Measurements from ENCODE around the gene CMTM8. TPM values are rescaled to one million over a fixed set of nuclear protein-coding genes. Genes with fewer than 3 reads are reported as not detected.

CMTM8 gene
- total and polyA plus RNA-seq, 10 of the 15 experiments (the other 5 are each of a cell fraction or from before 2014, with no cell fraction given) = 0.11 to 0.23 TPM; not detected in 8

- no peak for TF ChIP-seq ZBTB33 (IDR thresholded peaks at IDR 0.05)
- no peak for TF ChIP-seq KDM1A (IDR thresholded peaks at IDR 0.05; ENCODE audit: borderline replicate concordance)
These were observed 82.8 kb downstream of the CMTM8 start (continued) for GRCh38 chr3:32321095-32321790.

- Histone ChIP-seq H3K9ac (ENCODE audit: control insufficient read depth, insufficient read depth, low read length) (no peak overlapping the region), H3K4me2 (ENCODE audit: control insufficient read depth, insufficient read depth) (no peak overlapping the region), H3K4me3 (no peak overlapping the region), H4K20me1 (ENCODE audit: control insufficient read depth, insufficient read depth) (no peaks in the 10 kb centered on the region; the same call in 1 of the 2 replicates), H3K36me3 (ENCODE audit: control insufficient read depth in 2 of 2, insufficient read depth in 2 of 2, low read length in 1 of 2) (no peaks in the 10 kb centered on the region), H3K9me3 (replicated peaks; ENCODE audit: control insufficient read depth, insufficient read depth, low read length) (no peaks in the 10 kb centered on the region), H3K4me1 (ENCODE audit: control insufficient read depth, insufficient read depth, low read length) (no peaks in the 10 kb centered on the region), H2AFZ (ENCODE audit: control insufficient read depth, low read depth, low read length) (no peak overlapping the region), H3K27me3 (replicated peaks in 1 of 2; ENCODE audit: control insufficient read depth in 2 of 2, insufficient read depth in 2 of 2, low read length in 1 of 2) (no peaks in the 10 kb centered on the region; a peak in 1 of 4 replicates), H3K79me2 (ENCODE audit: control insufficient read depth, insufficient read depth, low read length) (no peaks in the 10 kb centered on the region), H3K27ac (ENCODE audit: control insufficient read depth, insufficient read depth) (no peak overlapping the region)
- CTCF ChIA-PET = interaction anchor here (1.0 kb wide), 1 partner anchor 52 kb away, joined by 3 read pairs; no protein-coding TSS in a partner anchor
- no peak for DNase-seq (ENCODE audit: low read depth, low spot score)
- SMC1A ChIA-PET (ENCODE audit: uncharacterized antibody, unreplicated experiment) = interaction anchor here (0.6 kb wide), 1 partner anchor 60 kb away, joined by 3 read pairs; no protein-coding TSS in a partner anchor
- no peak for FAIRE-seq
- RAD21 ChIA-PET (ENCODE audit: unreplicated experiment) = no interaction called here
- 73% methylated on average over 1 of the region's 1 CpG for WGBS (ENCODE audit: insufficient coverage, insufficient replicate concordance, low lambda C conversion rate, missing lambda C conversion rate)
- no peak for TF ChIP-seq NFIC (IDR thresholded peaks at IDR 0.05; ENCODE audit: low read depth, low read length)
- TF ChIP-seq HDGF (IDR thresholded peaks at IDR 0.05) = no peak
- no peak for TF ChIP-seq POLR2AphosphoS5 (IDR thresholded peaks at IDR 0.05; ENCODE audit: low read length)
- TF ChIP-seq RFX5 (IDR thresholded peaks at IDR 0.05; ENCODE audit: low read depth, low read length) = no peak
- TF ChIP-seq MXI1 (IDR thresholded peaks at IDR 0.05; ENCODE audit: low read depth, low read length) = no peak
- no peak for TF ChIP-seq SMC3 (IDR thresholded peaks at IDR 0.05; ENCODE audit: borderline replicate concordance, low read length)
- BruUV-seq (replicated peaks) = no TSS peak
- POLR2A ChIA-PET = no interaction called here
- no peak for ATAC-seq
- intact Hi-C loops (cut with micrococcal nuclease; ENCODE audit: unreplicated experiment) (no loop called here), in situ Hi-C loops (cut with MboI) (no loop called here)
These were observed 83.8 kb downstream of the CMTM8 start for GRCh38 chr3:32322311-32322710.
